GM12875 (cell line): Measurements from ENCODE around the gene NOD2.

ENCODE experiments used
- H3K4me3 ChIP-seq: one replicate; pipeline ENCODE4 v1.5.1; 2011; ENCODE audit warnings: low read depth, low read length, control low read depth
- CTCF ChIP-seq: IDR thresholded peaks from 2 replicates; pipeline ENCODE4 v1.5.1; 2011; ENCODE audit warnings: low read depth, mild to moderate bottlenecking, control low read depth, inconsistent platforms, low read length, moderate library complexity, borderline replicate concordance; ENCODE audit not compliant: insufficient read depth

NOD2 gene

GRCh38 chr16:50671644-50672260, 21.7 kb upstream of the NOD2 start:
- TF ChIP-seq CTCF, result peak; percentile 69
- no peak overlapping the region for H3K4me3 ChIP-seq

- no peak for TF ChIP-seq CTCF
- no peak overlapping the region for H3K4me3 ChIP-seq
Observed at GRCh38 chr16:50673496-50674275, 19.7 kb upstream of the NOD2 start.

- no peak overlapping the region for H3K4me3 ChIP-seq
- TF ChIP-seq CTCF, result no peak
Observed at GRCh38 chr16:50674831-50675230, 18.6 kb upstream of the NOD2 start.

- TF ChIP-seq CTCF, result no peak
- no peak overlapping the region for H3K4me3 ChIP-seq
Observed at GRCh38 chr16:50675686-50676610, 17.5 kb upstream of the NOD2 start.

DNA sequence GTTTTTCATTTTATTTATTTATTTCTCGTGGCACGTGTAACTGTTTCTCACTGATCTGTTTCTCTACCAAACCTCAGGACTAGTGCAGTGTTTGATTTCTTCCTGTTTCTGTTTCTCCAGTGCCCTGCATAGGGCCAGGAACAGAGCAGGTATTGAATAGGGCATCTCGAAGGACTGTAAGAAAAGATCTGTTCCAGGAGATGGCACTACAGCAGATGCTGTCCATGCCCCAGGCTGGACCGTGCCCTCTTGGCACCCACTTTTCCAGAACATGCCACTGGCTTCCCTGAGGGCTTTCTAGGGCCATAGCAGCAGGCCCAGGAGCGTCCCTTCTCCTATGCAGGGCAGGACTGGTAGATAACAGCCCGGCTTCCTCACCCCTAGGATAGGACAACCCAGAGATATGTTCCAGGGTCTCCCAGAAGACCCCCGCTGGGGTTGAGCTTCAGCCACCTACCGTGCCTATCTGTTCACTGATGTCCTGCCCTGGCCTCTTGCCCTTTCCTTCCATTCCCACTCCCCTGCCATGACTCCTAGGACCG, 16.7 kb upstream of the NOD2 start:
- TF ChIP-seq CTCF, result no peak
- no peak overlapping the region for H3K4me3 ChIP-seq

DNA sequence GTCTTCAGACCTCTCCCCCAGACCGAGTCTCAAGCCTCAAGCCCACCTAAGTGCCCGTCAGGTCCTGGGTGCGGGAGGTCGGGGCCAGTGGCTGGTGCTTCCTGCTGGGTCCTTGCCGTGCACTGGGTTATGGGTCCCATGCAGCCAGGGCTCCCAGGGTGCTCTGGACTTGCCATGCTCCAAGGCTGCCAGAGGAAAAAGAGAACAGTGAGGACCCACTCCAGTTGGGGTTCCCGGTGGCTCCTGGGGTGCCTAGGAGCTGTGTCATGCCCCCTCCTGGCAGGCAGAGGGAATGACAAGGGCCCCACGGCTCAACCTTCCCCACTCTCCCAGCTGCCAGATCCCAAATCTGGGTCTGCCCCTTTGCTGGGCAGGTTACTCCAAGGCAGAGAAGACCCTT, 16.1 kb upstream of the NOD2 start:
- no peak overlapping the region for H3K4me3 ChIP-seq
- TF ChIP-seq CTCF, result peak; percentile 74
